GM23248 (cell line): Measurements from ENCODE around the gene CAPS. TPM values are rescaled to one million over a fixed set of nuclear protein-coding genes. Genes with fewer than 3 reads are reported as not detected.
"Not testable (repeated sequence)": the region's sequence is repeated elsewhere in the genome, so short reads cannot be mapped to it uniquely, and the experiment has no call there.

Experiments used
- DNase-seq: peaks from one replicate; pipeline ENCODE4 v3.0.0-alpha.2; 2015
- H2AFZ ChIP-seq: fragments of 200-600 bp; sonication (generic); 2 replicates; pipeline ENCODE4 v1.6.1; 2016; ENCODE audit warnings: antibody characterized with exemption
- H3F3A ChIP-seq: fragments of 200-600 bp; sonication (generic); 2 replicates; pipeline ENCODE4 v1.6.1; 2016; ENCODE audit warnings: mild to moderate bottlenecking, antibody characterized with exemption, mixed run types; ENCODE audit not compliant: insufficient read depth
- H3K27ac ChIP-seq: fragments of 200-600 bp; sonication (generic); 2 replicates; pipeline ENCODE4 v1.5.1; 2016; ENCODE audit warnings: mild to moderate bottlenecking
- H3K27me3 ChIP-seq: fragments of 200-600 bp; sonication (generic); replicated peaks from 2 replicates; pipeline ENCODE4 v1.6.1; 2016; ENCODE audit warnings: mild to moderate bottlenecking; ENCODE audit not compliant: insufficient read depth
- H3K36me3 ChIP-seq: fragments of 200-600 bp; sonication (generic); 2 replicates; pipeline ENCODE4 v1.6.1; 2016; ENCODE audit warnings: low read depth, mild to moderate bottlenecking
- H3K4me1 ChIP-seq: fragments of 200-600 bp; sonication (generic); 2 replicates; pipeline ENCODE4 v1.6.1; 2016; ENCODE audit warnings: mild to moderate bottlenecking; ENCODE audit not compliant: insufficient read depth
- H3K4me2 ChIP-seq: fragments of 200-600 bp; sonication (generic); one replicate; pipeline ENCODE4 v1.6.1; 2016; ENCODE audit warnings: mild to moderate bottlenecking; ENCODE audit not compliant: unreplicated experiment
- H3K4me3 ChIP-seq: fragments of 200-600 bp; sonication (generic); 2 replicates; pipeline ENCODE4 v1.5.1; 2016; ENCODE audit warnings: mild to moderate bottlenecking
- H3K79me2 ChIP-seq: fragments of 200-600 bp; sonication (generic); 2 replicates; pipeline ENCODE4 v1.6.1; 2016; ENCODE audit warnings: mild to moderate bottlenecking; ENCODE audit not compliant: insufficient read depth
- H3K9ac ChIP-seq: fragments of 200-600 bp; sonication (generic); 2 replicates; pipeline ENCODE4 v1.6.1; 2016; ENCODE audit warnings: mild to moderate bottlenecking
- H3K9me2 ChIP-seq: fragments of 200-600 bp; sonication (generic); 2 replicates; pipeline ENCODE4 v1.6.1; 2016; ENCODE audit warnings: mixed run types, mild to moderate bottlenecking, moderate library complexity; ENCODE audit not compliant: insufficient read depth
- H3K9me3 ChIP-seq: fragments of 200-600 bp; sonication (generic); one replicate; pipeline ENCODE4 v1.6.1; 2017; ENCODE audit warnings: low read depth
- H4K20me1 ChIP-seq: fragments of 200-600 bp; sonication (generic); 2 replicates; pipeline ENCODE4 v1.6.0; 2016; ENCODE audit not compliant: insufficient read depth
- EZH2 ChIP-seq: fragments of 200-600 bp; sonication (generic); IDR thresholded peaks from 2 replicates; pipeline ENCODE4 v1.6.1; 2018; ENCODE audit warnings: antibody characterized with exemption, mild to moderate bottlenecking; ENCODE audit not compliant: insufficient read depth, poor library complexity, severe bottlenecking
- EZH2phosphoT487 ChIP-seq: fragments of 200-600 bp; sonication (generic); IDR thresholded peaks from 2 replicates; pipeline ENCODE4 v1.6.1; 2018; ENCODE audit warnings: antibody characterized with exemption, moderate library complexity, mild to moderate bottlenecking, low read depth; ENCODE audit not compliant: insufficient read depth
- WGBS, 2 experiments: methylation state at CpG; one replicate each; pipeline ENCODE4 v1.1.6; 2015 to 2017; ENCODE audit warnings: low lambda C conversion rate in 2 of 2, low coverage in 1 of 2; ENCODE audit errors: missing lambda C conversion rate in 2 of 2; 5-methylcytosine and 5-hydroxymethylcytosine counted together
- in situ Hi-C: fragments of 300-500 bp; cut with MboI; formaldehyde crosslinking; loops from 2 replicates; pipeline ENCODE4 v1.15.0; 2020
- polyA plus RNA-seq: library from polyadenylated mRNA; unstranded; fragments of >200 nt; fragmentation: Nextera tagmentation; extraction: Ambion mirVana; gene quantifications from 2 replicates; pipeline ENCODE4 v1.2.1, GENCODE V29; 2016
- total RNA-seq: library from RNA; depleted of rRNA; stranded (reverse); fragments of >200 nt; shearing (Covaris generic); gene quantifications from 2 replicates; pipeline ENCODE4 v1.2.3, GENCODE V29; 2014

Gene CAPS
- total and polyA plus RNA-seq, 2 experiments from 2014 or later = 6.7 to 16.1 TPM

DNA sequence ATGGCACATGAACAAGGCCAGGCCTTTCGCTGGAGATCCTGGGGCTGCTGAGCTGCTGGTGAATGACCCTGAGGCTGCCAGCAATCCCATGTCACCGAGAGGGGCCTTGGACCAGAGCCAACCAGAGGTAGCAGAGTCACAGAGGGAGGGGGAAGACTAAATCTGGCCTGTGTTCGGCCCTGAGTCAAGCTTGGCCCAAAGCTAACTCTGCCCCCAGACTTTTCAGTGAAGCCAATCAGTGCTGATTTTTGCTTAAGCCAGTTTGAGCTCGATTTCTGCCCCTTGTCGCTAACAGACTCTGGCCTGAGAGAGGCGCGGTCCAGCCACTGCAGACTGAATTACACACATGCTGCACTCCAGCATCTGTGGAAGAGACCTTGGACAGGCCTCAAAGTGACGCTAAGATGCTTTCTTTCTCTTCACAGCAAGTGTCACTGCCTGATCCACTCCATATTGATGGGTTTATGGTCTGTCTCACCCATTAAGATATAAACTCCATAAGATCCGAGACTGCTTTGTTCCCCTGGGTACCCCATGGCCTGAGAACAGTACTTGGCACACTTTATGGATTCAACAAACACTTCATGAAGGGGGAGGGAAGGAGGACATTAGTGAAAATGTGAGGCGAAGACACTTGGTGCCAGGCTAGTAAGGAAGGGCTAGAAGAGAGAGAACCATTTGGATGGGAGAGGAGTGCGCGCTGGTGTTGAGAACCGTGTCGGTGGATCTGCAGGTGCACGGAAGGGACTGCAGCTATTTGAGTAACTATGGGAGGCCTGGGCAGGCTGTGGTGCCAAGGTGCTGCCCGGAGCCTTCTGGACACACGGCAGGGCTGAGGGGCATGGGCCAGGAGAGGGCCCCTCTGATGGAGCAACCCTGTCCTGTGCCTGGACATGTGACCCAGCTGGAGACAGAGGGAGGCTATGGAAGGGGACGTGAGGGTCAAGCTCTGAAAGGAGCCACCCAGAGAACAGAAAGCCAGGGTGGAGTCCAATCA is 46.2 kb downstream of the CAPS start:
- peaks cover 26% of the 10 kb centered on the region for H3F3A ChIP-seq
- no peak for DNase-seq
- peaks cover 19% of the 10 kb centered on the region for H3K4me1 ChIP-seq
- no peaks in the 10 kb centered on the region for H3K9me2 ChIP-seq
- no peak for TF ChIP-seq EZH2phosphoT487
- no peak for TF ChIP-seq EZH2
- peaks cover 100% of the 10 kb centered on the region for H3K79me2 ChIP-seq
- no peak overlapping the region for H2AFZ ChIP-seq
- no peaks in the 10 kb centered on the region for H3K27me3 ChIP-seq
- H4K20me1 ChIP-seq = peaks cover 4% of the 10 kb centered on the region; the same call in 1 of the 2 replicates
- H3K9ac ChIP-seq = no peak overlapping the region
- WGBS, 2 experiments = 76 to 78% methylated on average over 18 of the region's 18 CpGs
- no peaks in the 10 kb centered on the region for H3K9me3 ChIP-seq
- H3K4me2 ChIP-seq = no peak overlapping the region
- no peak overlapping the region for H3K27ac ChIP-seq
- in situ Hi-C loops = no loop called here
- H3K36me3 ChIP-seq = no peaks in the 10 kb centered on the region
- H3K4me3 ChIP-seq = no peak overlapping the region

- H3K9me3 ChIP-seq, H2AFZ ChIP-seq, H3K27me3 ChIP-seq, H3K9me2 ChIP-seq, in situ Hi-C loops, H3K36me3 ChIP-seq, H4K20me1 ChIP-seq, H3K4me3 ChIP-seq, DNase-seq: not testable (repeated sequence)
- Histone ChIP-seq H3K4me2 (peak overlapping the region; percentile 73), H3K9ac (peak overlapping the region; percentile 68), H3K27ac (peak overlapping the region; percentile 80), H3K4me1 (peaks cover 29% of the 10 kb centered on the region), H3K79me2 (peaks cover 100% of the 10 kb centered on the region), H3F3A (peaks cover 16% of the 10 kb centered on the region)
- 95 to 100% methylated on average over 6 of the region's 6 CpGs for WGBS, 2 experiments
Measured at GRCh38 chr19:5961641-5961968, 47.6 kb downstream of the CAPS start.

GRCh38 chr19:5961969-5962945 is 48.2 kb downstream of the CAPS start:
- Histone ChIP-seq H4K20me1 (peaks cover 7% of the 10 kb centered on the region; the same call in 1 of the 2 replicates), H3K4me2 (peak overlapping the region; percentile 73), H3F3A (peaks cover 21% of the 10 kb centered on the region), H3K9ac (peak overlapping the region; percentile 68), H3K79me2 (peaks cover 100% of the 10 kb centered on the region), H3K4me1 (peaks cover 35% of the 10 kb centered on the region), H2AFZ (no peak overlapping the region), H3K36me3 (no peaks in the 10 kb centered on the region), H3K4me3 (0 out of 2 replicates have a peak overlapping the region, but pooled peaks have one; percentile 6), H3K27ac (peak overlapping the region; percentile 80), H3K9me3 (no peaks in the 10 kb centered on the region), H3K9me2 (no peaks in the 10 kb centered on the region), H3K27me3 (no peaks in the 10 kb centered on the region)
- 35 to 37% methylated on average over 29 of the region's 29 CpGs for WGBS, 2 experiments
- in situ Hi-C loops = no loop called here
- DNase-seq = peak; percentile 78
- no peak for TF ChIP-seq EZH2
- no peak for TF ChIP-seq EZH2phosphoT487

DNA sequence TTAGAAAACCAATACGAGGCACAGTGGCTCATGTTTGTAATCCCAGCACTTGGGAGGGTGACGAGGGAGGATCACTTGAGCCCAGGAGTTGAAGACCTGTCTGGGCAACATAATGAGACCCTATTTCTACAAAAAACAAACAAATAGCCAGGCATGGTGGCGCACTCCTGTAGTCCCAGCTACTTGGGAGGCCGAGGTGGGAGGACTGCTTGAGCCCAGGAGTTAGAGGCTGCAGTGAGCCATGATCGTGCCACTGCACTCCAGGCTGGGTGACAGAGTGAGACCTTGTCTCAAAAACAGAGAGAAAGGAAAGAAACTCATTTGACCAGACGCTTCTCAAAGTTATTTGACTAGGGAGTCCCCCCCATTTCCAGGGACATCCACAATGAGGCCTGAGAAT is 49.2 kb downstream of the CAPS start:
- H4K20me1 ChIP-seq, H3K4me3 ChIP-seq, H3K9ac ChIP-seq, H3K4me2 ChIP-seq, in situ Hi-C loops, H3K36me3 ChIP-seq, H3K9me3 ChIP-seq, DNase-seq, H3K27me3 ChIP-seq, H3K9me2 ChIP-seq, H2AFZ ChIP-seq: not testable (repeated sequence)
- Histone ChIP-seq H3K79me2 (peaks cover 100% of the 10 kb centered on the region), H3F3A (peaks cover 23% of the 10 kb centered on the region), H3K27ac (peak overlapping the region; percentile 80; the same call in 1 of the 2 replicates), H3K4me1 (peaks cover 42% of the 10 kb centered on the region)
- 96 to 99% methylated on average over 6 of the region's 6 CpGs for WGBS, 2 experiments
